CD4-positive, alpha-beta T cell treated with Interleukin-6 for 4 hours (primary cell): ENCODE data around the gene S100A1.

Source experiments
- DNase-seq: peaks from one replicate; pipeline ENCODE4 v3.0.0-alpha.2; 2020; ENCODE audit warnings: mixed read lengths

The S100A1 gene

DNA sequence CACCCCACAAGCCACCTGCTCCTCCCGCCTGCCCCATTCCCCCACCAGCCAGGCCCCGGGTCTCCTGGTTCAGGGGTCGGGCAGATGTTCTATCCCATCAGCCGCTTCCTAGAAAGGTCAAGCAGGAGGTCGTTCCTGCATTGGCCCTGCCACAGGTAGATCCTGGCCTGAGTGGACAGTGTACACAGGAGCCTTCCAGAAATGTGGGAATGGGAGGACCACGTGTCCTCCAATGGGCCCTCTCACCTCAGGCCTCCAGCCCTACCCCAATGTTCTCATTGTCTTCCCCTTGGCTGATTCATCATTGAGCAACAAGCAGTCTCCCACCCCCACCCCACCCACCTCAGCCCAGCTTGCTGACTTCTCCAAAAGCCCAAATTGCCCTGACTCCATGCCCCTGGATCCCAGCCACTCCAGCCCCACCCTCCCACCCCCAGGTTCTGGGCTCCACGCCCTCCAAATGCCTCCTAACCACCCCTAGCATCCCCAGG, 17.4 kb upstream of the S100A1 start:
- DNase-seq, result no peak

GRCh38 chr1:153611356-153611755, 16.9 kb upstream of the S100A1 start:
- DNase-seq, result no peak

DNA sequence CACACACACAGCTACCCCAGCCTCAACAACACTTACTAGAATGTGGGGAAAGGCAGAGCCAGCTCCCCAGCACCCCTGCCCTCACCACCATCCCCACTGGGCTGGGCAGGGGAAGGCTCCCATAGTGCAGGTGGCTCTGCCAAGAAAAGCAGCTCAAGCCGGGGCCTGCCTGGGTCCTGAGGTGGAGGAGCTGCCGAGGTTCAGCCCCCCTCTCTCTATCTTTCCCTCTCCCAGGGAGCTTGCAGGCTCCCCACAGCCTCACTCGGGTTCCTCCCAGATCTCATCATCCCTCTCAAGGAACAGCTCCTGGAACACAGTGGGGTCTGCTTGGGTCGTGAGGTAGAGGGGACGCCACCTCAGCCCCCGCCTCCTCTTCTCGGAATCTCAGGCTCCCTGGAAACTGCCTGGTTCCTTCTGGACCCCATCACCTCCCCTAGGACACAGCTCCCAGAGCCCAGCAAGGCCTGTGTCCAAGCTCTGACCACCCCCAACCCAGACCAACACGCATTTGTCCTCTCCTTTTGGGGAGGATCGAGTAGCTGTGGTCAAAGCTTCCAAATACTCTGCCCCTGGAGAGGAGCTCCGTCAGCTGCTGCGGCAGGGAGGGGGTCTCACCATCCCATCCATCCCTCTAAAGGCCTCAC, 16.0 kb upstream of the S100A1 start:
- DNase-seq, result no peak

DNA sequence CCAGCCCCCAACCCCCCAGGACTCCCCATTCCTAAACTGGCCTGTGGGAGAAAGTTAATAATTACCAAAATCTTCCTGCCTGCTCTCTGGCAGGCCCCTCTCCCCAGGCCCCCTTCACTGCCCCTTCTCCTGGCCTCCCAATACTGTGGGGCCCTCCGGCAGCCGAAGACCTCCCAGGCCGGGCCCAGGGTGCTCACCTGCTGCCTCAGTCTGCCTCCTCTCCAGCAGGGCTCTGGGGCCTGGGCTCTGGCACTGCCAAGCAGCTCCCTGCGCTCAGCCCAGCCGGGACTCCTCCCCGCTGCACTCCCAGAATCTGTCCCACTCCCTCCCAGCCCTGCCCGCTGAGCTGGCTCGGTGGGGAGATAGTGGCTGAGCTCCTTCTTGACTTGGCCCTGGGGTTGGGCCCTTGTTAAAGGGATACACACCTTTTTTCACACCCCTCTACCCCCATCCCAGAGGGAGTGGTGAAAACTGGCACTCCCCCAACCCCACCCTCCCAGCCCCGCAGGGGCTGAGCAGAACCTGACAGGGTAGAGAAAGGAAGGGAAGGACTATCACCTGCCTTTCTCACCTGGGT, 15.4 kb upstream of the S100A1 start, which contains the start of gene S100A16:
Gene S100A16 (minus strand): TSS at position 383 of the 577 bp plus-strand sequence. CDS start 4,986 bp downstream, outside the sequence.
- DNase-seq, result no peak

DNA sequence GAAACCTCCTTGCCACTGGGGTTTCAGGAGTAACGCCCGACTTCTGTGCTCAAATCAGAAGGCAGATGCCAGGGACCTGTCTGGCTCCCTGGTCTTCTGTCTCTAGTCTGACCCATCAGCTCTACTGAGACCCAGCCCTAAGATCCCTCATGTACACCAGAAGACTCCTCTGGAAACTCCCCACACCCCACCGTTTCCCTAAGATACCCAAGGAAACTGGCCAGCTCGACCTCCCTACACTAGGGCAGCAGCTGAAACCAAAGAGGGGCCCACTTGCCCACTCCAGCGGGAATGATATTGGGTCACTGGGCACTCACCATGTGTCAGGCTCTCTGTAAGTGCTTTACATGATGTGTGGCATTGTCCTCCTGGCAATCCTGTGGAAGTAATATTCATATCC, 14.8 kb upstream of the S100A1 start:
- no peak for DNase-seq

- DNase-seq, result no peak
Measured at GRCh38 chr1:153614189-153614900, 13.9 kb upstream of the S100A1 start.

GRCh38 chr1:153614906-153615305, 13.3 kb upstream of the S100A1 start:
- DNase-seq, result no peak

GRCh38 chr1:153615406-153615805, 12.8 kb upstream of the S100A1 start:
- DNase-seq, result no peak

- no peak for DNase-seq
Measured at GRCh38 chr1:153616144-153616916, 11.9 kb upstream of the S100A1 start, which contains the start of gene S100A14. Gene S100A14 (minus strand): TSS chr1:153616325. CDS start chr1:153615858, 467 bp downstream.

DNA sequence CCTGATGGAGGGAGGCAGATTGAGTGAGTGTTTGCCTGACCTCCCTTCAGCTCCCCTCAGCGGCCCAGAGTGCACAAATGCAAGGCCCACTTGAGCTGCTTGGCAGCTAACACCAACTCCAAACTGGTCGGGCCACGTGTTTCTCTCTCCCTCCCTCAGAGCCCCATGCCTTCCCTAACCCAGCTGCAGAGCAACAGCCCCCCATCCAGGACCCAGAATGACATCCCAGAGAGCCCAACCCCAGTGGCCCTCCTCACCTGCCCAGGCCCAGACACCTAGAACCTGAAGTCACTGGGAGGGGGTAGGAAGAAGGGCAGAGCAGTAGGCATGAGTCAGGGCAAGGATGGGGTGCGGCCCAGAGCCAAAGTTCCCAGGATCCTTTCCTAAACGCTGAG, 11.3 kb upstream of the S100A1 start:
- no peak for DNase-seq

GRCh38 chr1:153617663-153618062, 10.6 kb upstream of the S100A1 start:
- peak; percentile 85 for DNase-seq

DNA sequence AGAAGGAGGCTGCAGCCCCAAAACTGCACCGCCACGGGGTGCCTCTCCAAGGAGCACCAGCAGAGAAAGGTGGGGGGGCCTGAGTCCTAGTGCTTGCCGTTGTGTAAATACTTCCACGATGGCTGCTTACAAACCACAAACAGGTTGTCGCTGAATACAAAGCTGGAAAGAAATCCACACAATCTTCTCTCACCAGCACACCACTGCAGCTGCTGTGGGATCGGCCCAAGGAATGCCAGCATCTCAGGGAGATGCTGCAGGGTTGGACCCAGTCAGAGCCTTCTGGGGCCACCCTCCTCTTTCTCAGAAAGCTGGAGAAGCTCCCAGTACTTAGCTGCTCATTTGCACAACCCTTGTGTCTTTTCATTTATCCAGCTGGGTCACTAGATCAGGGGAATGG, 9.1 kb upstream of the S100A1 start:
- no peak for DNase-seq

DNA sequence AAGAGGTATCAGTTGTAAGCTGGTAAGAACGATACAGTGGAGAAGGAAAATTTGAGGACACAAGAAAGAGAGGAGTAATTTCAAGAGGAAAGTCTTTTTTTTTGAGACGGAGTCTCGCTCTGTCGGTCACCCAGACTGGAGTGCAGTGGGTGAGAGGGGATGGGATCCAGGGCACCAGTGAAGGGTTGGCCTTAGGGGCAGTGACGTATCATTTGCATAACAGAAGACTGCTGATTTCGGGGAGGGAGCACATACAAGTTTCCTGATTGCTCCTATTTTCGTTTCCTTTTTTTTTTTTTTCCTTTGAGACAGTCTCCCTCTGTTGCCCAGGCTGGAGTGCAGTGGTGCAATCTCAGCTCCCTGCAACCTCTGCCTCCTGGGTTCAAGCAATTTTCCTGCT, 5.1 kb upstream of the S100A1 start:
- DNase-seq, result no peak

GRCh38 chr1:153624965-153625611, 3.1 kb upstream of the S100A1 start:
- DNase-seq, result no peak

DNA sequence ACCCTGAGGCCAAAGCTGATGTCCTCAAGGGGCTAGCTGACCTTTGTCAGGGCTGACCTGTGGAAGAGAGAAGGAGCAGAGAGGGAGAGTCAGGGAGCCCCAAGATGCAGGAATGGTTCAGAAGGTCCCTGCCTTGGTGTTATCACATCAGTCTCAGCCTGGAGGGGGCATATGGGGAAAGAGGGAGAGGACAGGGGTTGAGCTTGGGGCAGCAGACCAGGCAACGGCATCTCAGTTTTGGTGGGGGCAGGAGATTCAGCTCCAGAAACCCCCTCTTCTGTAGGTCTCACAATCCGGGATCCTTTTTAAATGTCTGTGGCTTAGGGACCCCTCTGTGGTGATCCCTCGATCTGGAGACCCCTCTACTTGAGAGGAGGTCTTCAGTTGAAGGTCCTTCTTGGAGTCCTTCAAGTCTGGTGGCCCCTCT, 1.7 kb upstream of the S100A1 start:
- DNase-seq, result no peak

DNA sequence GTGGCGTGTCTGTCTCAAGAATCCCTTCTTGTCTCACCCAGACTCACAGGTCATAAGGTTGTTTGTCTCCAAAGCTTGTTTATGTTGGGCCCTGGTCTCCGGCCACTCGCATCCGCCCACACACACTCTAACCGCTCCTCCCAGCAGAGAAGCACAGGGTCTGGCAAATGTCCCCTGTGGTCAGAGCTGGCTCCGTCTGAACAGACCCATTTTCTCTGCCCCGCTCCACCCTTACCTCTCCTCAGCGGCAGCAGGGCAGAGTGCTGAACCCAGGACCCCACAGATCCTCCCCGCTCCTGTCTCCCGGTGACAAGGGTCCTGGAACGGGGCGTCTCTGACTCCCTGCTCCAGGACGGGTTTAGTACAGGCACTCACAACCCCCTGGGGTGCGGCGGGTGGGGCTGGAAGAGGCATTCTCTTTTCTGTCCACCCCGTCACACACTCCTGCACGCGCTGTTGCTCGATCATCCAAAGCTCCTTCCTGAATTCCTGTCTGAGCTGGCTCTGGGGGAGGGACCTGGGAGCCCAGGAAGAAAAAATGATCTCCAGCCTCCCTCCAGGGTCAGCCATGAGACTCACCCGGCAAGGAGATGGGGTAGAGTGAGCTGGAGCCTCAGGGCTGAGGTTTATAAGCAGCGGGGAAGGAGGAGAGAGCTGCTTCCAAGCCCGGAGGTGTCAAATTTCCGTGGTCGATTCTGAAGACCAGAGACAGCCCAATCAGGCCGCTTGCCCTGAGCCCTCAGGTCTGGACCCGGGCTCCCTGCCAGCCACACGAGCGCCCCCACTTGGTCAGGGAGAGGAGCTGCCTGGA, 1.1 kb upstream of the S100A1 start, which contains the start of gene S100A13:
Gene S100A13 (minus strand): TSS at position 602 of the 811 bp plus-strand sequence. CDS start 1,033 bp downstream, outside the sequence.
- no peak for DNase-seq

- DNase-seq, result no peak
Measured at GRCh38 chr1:153628638-153629342, 556 bp downstream of the S100A1 start.

GRCh38 chr1:153629343-153629665, 1.1 kb downstream of the S100A1 start:
- no peak for DNase-seq

DNA sequence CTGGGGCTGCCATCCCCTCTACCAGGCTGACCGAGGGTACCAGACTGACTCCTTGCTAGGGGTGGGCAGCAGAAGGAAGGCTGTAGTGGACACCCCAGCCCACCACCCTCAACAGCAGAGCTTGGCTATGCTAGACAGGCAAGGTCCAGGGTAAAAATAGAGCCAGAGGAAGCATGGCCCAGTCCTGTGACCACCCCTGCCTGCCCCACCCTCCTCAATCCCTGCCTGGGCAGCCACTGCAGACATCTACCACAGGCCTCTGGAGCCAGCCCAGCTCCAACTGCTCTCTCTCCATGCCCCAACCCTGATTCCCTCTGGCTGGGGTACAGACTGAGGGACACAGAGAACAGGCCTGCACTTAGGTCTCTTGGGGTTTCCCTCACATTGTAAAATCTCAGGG, 1.7 kb downstream of the S100A1 start:
- DNase-seq, result no peak

- DNase-seq, result no peak
Measured at GRCh38 chr1:153630384-153630783, 2.1 kb downstream of the S100A1 start.
